Activated CD4-positive, alpha-beta T cell treated with anti-CD3 and anti-CD28 coated beads, Interleukin-2, Interleukin-6, amounts not matched to agents 100 ng/mL and 50 ng/mL, durations not matched to agents 16 hours and 8 hours (primary cell): ENCODE data around the gene PPP4R2.

ENCODE experiments used
- DNase-seq: peaks from one replicate; pipeline ENCODE4 v3.0.0-alpha.2; 2020

The PPP4R2 gene

GRCh38 chr3:72996473-72997333 is at the start of gene PPP4R2:
Gene PPP4R2, plus strand, starts transcription at chr3:72996811. Its CDS starts 227 bp downstream, at chr3:72997038.
- peak; percentile 94 for DNase-seq

GRCh38 chr3:72947715-72948490 is 48.7 kb upstream of the PPP4R2 start:
- no peak for DNase-seq

- DNase-seq: no peak
These were observed 47.6 kb upstream of the PPP4R2 start for GRCh38 chr3:72949016-72949415.

GRCh38 chr3:72950372-72950771 is 46.2 kb upstream of the PPP4R2 start:
- no peak for DNase-seq

GRCh38 chr3:72950801-72951200 is 45.8 kb upstream of the PPP4R2 start:
- no peak for DNase-seq

- DNase-seq: peak; percentile 30
These were observed 45.3 kb upstream of the PPP4R2 start for GRCh38 chr3:72951259-72951722.

- DNase-seq: no peak
These were observed 43.2 kb upstream of the PPP4R2 start for GRCh38 chr3:72953325-72953956.

GRCh38 chr3:72957297-72957696 is 39.3 kb upstream of the PPP4R2 start:
- DNase-seq: no peak

- no peak for DNase-seq
These were observed 37.3 kb upstream of the PPP4R2 start for GRCh38 chr3:72959336-72959735.

- DNase-seq: no peak
These were observed 35.6 kb upstream of the PPP4R2 start for GRCh38 chr3:72960812-72961518.

- DNase-seq: no peak
These were observed 34.9 kb upstream of the PPP4R2 start for GRCh38 chr3:72961752-72962151.

GRCh38 chr3:72962317-72962716 is 34.3 kb upstream of the PPP4R2 start:
- DNase-seq: no peak

- no peak for DNase-seq
These were observed 32.0 kb upstream of the PPP4R2 start for GRCh38 chr3:72964633-72965032.

- no peak for DNase-seq
These were observed 28.3 kb upstream of the PPP4R2 start for GRCh38 chr3:72968266-72968664.

GRCh38 chr3:72969766-72970165 is 26.8 kb upstream of the PPP4R2 start:
- DNase-seq: no peak

GRCh38 chr3:72970942-72971341 is 25.7 kb upstream of the PPP4R2 start:
- no peak for DNase-seq

- no peak for DNase-seq
These were observed 23.9 kb upstream of the PPP4R2 start for GRCh38 chr3:72972706-72973030.

GRCh38 chr3:72973031-72973723 is 23.4 kb upstream of the PPP4R2 start:
- DNase-seq: no peak

- no peak for DNase-seq
These were observed 22.8 kb upstream of the PPP4R2 start for GRCh38 chr3:72973786-72974185.

GRCh38 chr3:72974956-72975355 is 21.7 kb upstream of the PPP4R2 start:
- no peak for DNase-seq

- no peak for DNase-seq
These were observed 20.3 kb upstream of the PPP4R2 start for GRCh38 chr3:72976281-72976741.
